ENCODE results near the gene TTLL7.

The TTLL7 gene

GRCh38 chr1:83818916-83819315 lies 180.0 kb downstream of the TTLL7 start:
- no peak for DNase-seq

DNA sequence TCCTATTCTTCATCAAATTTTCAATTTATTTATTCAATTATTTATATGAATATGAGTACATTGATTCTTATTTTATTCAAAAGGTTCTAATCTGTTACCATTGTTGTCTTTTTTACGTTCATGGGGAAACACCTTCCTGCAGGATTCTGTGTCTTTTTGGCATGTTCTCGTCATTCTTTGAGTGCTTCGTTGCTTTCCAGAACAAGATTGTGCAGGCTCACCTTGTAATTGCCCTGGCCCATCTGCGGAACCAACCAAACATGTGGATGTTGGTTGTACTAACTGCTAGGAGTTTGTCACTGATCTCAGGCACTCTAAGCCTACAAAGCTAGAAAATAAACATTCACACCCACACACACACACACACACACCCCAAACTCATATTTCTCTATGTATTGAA lies 182.1 kb downstream of the TTLL7 start:
- DNase-seq = no peak

DNA sequence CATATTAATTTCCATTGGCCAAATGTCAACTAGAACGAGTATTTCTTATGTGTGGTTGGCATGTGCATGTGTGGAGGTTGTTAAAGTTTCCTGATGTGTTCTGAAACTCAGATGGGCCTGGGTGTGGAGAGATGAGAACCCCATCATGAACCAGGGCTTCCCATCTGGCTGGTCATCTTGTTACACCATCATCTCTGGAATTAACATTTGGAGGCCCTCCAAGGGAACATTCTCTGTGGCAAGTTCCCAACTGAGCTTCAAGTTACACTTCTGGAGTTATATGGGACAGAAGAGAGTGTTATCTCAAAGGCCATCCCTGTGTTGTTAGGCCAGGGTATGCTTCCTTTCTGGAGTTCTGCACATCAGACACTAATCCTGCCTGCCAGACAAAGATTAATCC lies 183.6 kb downstream of the TTLL7 start:
- no peak for DNase-seq

Data from right kidney (tissue), 1 donor.